NCI-H1417 treated with DMSO at 0.1 percent for 48 hours (cell line): Measurements from ENCODE around the gene LBR.

ENCODE experiments used
- DNase-seq: peaks from one replicate; lab custom pipeline; 2025; lab: John Stamatoyannopoulos, UW

The LBR gene

GRCh38 chr1:225464851-225465792 is 37.3 kb upstream of the LBR start:
- DNase-seq: no peak

GRCh38 chr1:225462714-225463574 is 35.1 kb upstream of the LBR start:
- DNase-seq: peak; percentile 85

GRCh38 chr1:225462429-225462713 is 34.5 kb upstream of the LBR start:
- DNase-seq: no peak

- DNase-seq: no peak
Measured at GRCh38 chr1:225461533-225462428, 33.9 kb upstream of the LBR start.

- DNase-seq: no peak
Measured at GRCh38 chr1:225460737-225461532, 33.1 kb upstream of the LBR start.

- DNase-seq: no peak
Measured at GRCh38 chr1:225460021-225460736, 32.3 kb upstream of the LBR start.

- DNase-seq: no peak
Measured at GRCh38 chr1:225458222-225458631, 30.4 kb upstream of the LBR start.

- DNase-seq: no peak
Measured at GRCh38 chr1:225454733-225455132, 26.9 kb upstream of the LBR start.

GRCh38 chr1:225453797-225454648 is 26.2 kb upstream of the LBR start:
- DNase-seq: peak; percentile 58

- no peak for DNase-seq
Measured at GRCh38 chr1:225451840-225452515, 24.1 kb upstream of the LBR start.

- DNase-seq: no peak
Measured at GRCh38 chr1:225451340-225451739, 23.5 kb upstream of the LBR start.

- DNase-seq: no peak
Measured at GRCh38 chr1:225450491-225451191, 22.8 kb upstream of the LBR start.

- DNase-seq: no peak
Measured at GRCh38 chr1:225449774-225450173, 21.9 kb upstream of the LBR start.

- DNase-seq: no peak
Measured at GRCh38 chr1:225449261-225449660, 21.4 kb upstream of the LBR start.

- no peak for DNase-seq
Measured at GRCh38 chr1:225448146-225448805, 20.4 kb upstream of the LBR start.

- no peak for DNase-seq
Measured at GRCh38 chr1:225447650-225448089, 19.8 kb upstream of the LBR start.

GRCh38 chr1:225446981-225447615 is 19.3 kb upstream of the LBR start:
- no peak for DNase-seq
